Measurements from ENCODE around the gene WDR73. TPM values are rescaled to one million over a fixed set of nuclear protein-coding genes. Genes with fewer than 3 reads are reported as not detected.

Gene WDR73
- total RNA-seq, 1 donor from 2014 or later, result 53.2 TPM

DNA sequence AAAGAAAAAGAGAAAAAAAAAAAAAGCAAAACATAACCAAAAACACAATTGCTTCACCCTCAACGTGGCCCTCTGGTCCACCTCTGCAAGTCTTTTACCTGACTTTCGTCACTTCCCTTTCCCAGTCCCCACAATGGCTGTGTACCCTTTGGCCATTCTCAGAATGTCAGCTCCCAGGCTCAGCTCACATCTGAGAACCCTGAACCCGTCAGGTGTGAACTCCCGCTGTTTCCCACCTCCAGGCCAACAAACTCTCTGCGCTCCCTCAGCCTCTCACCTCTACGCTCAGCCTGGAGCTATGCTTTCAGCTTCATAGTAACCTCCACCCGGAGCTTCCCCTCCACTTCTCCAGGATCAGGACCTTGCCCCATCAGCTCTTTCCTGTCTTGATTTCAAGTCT is 29.7 kb downstream of the WDR73 start:
- DNase-seq (ENCODE audit: low read depth, low spot score), result no peak
- H3K27me3 Mint-ChIP-seq (ENCODE audit: low read depth), result no peaks in the 10 kb centered on the region
- peaks cover 54% of the 10 kb centered on the region for H3K36me3 Mint-ChIP-seq (ENCODE audit: low read depth)
- no peak for TF ChIP-seq CTCF (conservative IDR thresholded peaks at IDR 0.05)
- H3K9me3 Mint-ChIP-seq, result peaks cover 18% of the 10 kb centered on the region
- H3K4me3 Mint-ChIP-seq, result no peak overlapping the region
- H3K27ac Mint-ChIP-seq (ENCODE audit: unreplicated experiment), result peak overlapping the region; percentile 47
- no peaks in the 10 kb centered on the region for H3K4me1 Mint-ChIP-seq

- no peak for TF ChIP-seq CTCF (conservative IDR thresholded peaks at IDR 0.05)
- DNase-seq (ENCODE audit: low read depth, low spot score), result no peak
- no peaks in the 10 kb centered on the region for H3K27me3 Mint-ChIP-seq (ENCODE audit: low read depth)
- peaks cover 19% of the 10 kb centered on the region for H3K9me3 Mint-ChIP-seq
- H3K36me3 Mint-ChIP-seq (ENCODE audit: low read depth), result peaks cover 61% of the 10 kb centered on the region
- H3K4me1 Mint-ChIP-seq, result no peaks in the 10 kb centered on the region
- H3K27ac Mint-ChIP-seq (ENCODE audit: unreplicated experiment), result no peak overlapping the region
- H3K4me3 Mint-ChIP-seq, result no peak overlapping the region
These were observed 32.6 kb downstream of the WDR73 start for GRCh38 chr15:84621358-84621979.

DNA sequence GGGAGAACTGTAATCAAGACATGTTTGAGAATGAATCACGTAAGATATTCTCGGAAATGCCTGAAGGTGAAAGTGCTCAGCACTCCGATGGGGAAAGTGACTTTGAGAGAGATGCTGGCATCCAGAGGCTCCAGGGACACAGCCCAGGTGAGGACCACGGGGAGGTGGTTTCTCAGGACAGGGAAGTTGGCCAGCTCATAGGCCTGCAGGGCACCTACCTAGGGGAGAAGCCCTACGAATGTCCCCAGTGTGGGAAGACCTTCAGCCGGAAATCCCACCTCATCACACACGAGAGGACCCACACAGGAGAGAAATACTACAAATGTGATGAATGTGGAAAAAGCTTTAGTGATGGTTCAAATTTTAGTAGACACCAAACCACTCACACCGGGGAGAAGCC is 33.5 kb downstream of the WDR73 start:
- Mint-ChIP-seq H3K27me3 (ENCODE audit: low read depth) (no peaks in the 10 kb centered on the region), H3K4me1 (no peaks in the 10 kb centered on the region), H3K36me3 (ENCODE audit: low read depth) (peaks cover 58% of the 10 kb centered on the region), H3K9me3 (peaks cover 19% of the 10 kb centered on the region), H3K4me3 (no peak overlapping the region), H3K27ac (ENCODE audit: unreplicated experiment) (no peak overlapping the region)
- no peak for DNase-seq (ENCODE audit: low read depth, low spot score)
- TF ChIP-seq CTCF (conservative IDR thresholded peaks at IDR 0.05), result no peak

GRCh38 chr15:84616235-84616634 is 37.8 kb downstream of the WDR73 start:
- Mint-ChIP-seq H3K27ac (ENCODE audit: unreplicated experiment) (no peak overlapping the region), H3K27me3 (ENCODE audit: low read depth) (no peaks in the 10 kb centered on the region), H3K4me1 (no peaks in the 10 kb centered on the region), H3K9me3 (peaks cover 14% of the 10 kb centered on the region), H3K36me3 (ENCODE audit: low read depth) (peaks cover 31% of the 10 kb centered on the region), H3K4me3 (no peak overlapping the region)
- no peak for DNase-seq (ENCODE audit: low read depth, low spot score)
- TF ChIP-seq CTCF (conservative IDR thresholded peaks at IDR 0.05), result no peak

GRCh38 chr15:84611631-84612030 is 42.5 kb downstream of the WDR73 start:
- no peaks in the 10 kb centered on the region for H3K4me1 Mint-ChIP-seq
- no peak overlapping the region for H3K27ac Mint-ChIP-seq (ENCODE audit: unreplicated experiment)
- DNase-seq (ENCODE audit: low read depth, low spot score), result no peak
- TF ChIP-seq CTCF (conservative IDR thresholded peaks at IDR 0.05), result no peak
- no peak overlapping the region for H3K4me3 Mint-ChIP-seq
- H3K9me3 Mint-ChIP-seq, result no peaks in the 10 kb centered on the region
- no peaks in the 10 kb centered on the region for H3K27me3 Mint-ChIP-seq (ENCODE audit: low read depth)
- peaks cover 15% of the 10 kb centered on the region for H3K36me3 Mint-ChIP-seq (ENCODE audit: low read depth)
